HFF-Myc (cell line): Measurements from ENCODE around the gene OPN1MW3.
"Not testable (repeated sequence)": the region's sequence is repeated elsewhere in the genome, so short reads cannot be mapped to it uniquely, and the experiment has no call there.

Experiments
- DNase-seq: peaks from one replicate; pipeline ENCODE4 v3.0.0-alpha.2; 2011; ENCODE audit warnings: low read depth; ENCODE audit errors: extremely low read depth
- H3K4me3 ChIP-seq: replicated peaks from 2 replicates; pipeline ENCODE4 v1.5.1; 2011; ENCODE audit warnings: low read depth, mild to moderate bottlenecking, control low read depth, low read length

Gene OPN1MW3

DNA sequence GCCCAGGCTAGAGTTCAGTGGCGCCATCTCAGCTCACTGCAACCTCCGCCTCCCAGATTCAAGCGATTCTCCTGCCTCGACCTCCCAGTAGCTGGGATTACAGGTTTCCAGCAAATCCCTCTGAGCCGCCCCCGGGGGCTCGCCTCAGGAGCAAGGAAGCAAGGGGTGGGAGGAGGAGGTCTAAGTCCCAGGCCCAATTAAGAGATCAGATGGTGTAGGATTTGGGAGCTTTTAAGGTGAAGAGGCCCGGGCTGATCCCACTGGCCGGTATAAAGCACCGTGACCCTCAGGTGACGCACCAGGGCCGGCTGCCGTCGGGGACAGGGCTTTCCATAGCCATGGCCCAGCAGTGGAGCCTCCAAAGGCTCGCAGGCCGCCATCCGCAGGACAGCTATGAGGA is at the start of gene OPN1MW3:
Gene OPN1MW3, plus strand, starts transcription at position 301 of the 400 bp plus-strand sequence. Its CDS starts 38 bp downstream, at position 339.
- not testable (repeated sequence) for H3K4me3 ChIP-seq, DNase-seq

DNA sequence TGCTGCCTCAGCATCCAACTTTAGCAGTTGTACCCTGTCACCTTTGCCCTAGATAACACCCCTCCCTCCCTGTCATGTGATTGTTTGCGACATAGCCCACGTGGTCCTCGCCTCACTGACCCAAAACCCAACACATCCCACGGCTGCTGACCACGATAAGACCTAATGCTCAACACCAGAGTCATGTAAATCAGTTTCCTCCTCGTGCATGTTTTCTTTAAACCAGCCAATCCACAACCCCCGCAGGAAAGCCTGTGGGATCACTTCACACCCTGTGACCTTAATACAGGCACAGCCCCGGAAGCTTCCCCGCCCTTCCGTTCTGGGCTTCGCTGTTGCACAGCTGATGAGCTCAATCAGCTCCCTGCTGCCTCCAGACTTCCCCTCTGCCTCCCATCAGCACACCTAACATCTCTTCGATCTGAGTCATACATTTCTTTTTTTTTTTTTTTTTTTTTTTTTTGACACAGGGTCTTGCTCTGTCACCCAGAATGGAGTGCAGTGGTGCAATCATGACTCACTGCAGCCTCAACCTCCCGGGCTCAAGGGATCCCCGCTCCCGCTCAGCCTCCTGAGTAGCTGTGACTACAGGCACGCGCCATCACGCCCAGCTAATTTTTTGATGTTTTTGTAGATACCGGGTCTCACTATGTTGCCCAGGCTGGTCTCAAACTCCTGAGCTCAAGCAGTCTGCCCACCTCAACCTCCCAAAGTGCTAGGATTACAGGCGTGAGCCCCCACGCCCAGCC is 47.5 kb upstream of the OPN1MW3 start:
- not testable (repeated sequence) for DNase-seq, H3K4me3 ChIP-seq

DNA sequence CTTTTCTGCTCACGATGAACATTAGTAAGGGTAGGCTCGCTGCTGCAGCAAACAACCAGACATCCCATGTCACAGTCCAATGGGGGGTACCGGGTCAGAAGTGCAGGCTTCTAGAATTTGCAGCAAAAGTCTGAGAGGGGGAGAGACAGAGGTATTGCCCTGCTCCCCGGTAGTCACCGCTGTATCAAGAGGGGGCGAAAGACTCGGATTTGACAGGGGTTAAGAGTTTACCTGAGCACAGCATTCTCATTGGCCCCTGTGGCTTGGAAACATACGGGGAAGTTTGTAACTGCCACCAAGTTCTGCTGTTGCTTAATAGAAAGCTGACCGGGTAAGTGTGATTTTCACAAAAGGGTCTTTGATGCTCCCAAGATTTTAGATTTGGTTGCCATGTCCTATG is 46.3 kb upstream of the OPN1MW3 start:
- not testable (repeated sequence) for DNase-seq, H3K4me3 ChIP-seq

DNA sequence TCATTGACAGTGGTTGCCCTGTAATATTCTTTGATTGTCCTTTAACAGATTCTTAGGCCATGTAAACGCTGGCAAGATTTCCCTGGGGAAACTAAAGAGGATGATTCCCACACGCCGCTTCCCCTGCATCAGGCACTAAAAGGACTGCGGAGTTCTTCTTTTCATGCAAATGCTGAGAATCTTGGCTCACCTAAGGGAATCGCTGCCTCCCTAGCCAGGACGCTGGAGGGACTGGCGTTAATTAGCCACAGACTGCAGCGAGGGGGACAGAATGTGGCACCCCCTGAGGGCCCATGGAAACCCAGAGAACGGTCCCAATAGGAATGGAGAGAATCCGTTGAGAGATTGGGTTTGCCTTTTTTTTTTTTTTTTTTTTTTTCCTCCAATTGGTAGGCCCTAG is 45.9 kb upstream of the OPN1MW3 start:
- H3K4me3 ChIP-seq, DNase-seq: not testable (repeated sequence)

DNA sequence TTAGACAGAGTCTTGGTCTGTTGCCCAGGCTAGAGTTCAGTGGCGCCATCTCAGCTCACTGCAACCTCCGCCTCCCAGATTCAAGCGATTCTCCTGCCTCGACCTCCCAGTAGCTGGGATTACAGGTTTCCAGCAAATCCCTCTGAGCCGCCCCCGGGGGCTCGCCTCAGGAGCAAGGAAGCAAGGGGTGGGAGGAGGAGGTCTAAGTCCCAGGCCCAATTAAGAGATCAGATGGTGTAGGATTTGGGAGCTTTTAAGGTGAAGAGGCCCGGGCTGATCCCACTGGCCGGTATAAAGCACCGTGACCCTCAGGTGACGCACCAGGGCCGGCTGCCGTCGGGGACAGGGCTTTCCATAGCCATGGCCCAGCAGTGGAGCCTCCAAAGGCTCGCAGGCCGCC is 37.9 kb upstream of the OPN1MW3 start, which contains the start of gene OPN1MW2:
Gene OPN1MW2, plus strand, starts transcription at position 301 of the 400 bp plus-strand sequence. Its CDS starts 60 bp downstream, at position 361.
- H3K4me3 ChIP-seq, DNase-seq: not testable (repeated sequence)

DNA sequence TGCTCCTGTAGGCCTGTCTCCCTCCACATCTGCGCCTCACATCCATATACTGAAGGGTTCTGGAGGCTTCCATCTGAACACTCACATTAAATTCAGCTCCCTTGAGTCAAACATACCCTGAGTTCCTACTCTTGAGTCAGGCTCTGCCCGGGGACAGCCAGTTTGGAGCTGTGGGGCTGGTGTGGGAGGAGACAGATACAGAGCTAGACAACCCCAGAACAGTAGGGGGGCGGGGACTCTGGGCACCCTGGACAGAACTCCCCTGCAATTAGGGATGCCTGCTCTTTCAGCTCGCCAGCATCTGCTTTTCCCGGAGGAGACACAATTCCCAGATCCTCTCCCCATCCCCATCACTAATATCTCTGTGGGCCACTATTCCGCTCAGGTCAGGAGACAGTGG is 32.1 kb upstream of the OPN1MW3 start:
- not testable (repeated sequence) for H3K4me3 ChIP-seq, DNase-seq

DNA sequence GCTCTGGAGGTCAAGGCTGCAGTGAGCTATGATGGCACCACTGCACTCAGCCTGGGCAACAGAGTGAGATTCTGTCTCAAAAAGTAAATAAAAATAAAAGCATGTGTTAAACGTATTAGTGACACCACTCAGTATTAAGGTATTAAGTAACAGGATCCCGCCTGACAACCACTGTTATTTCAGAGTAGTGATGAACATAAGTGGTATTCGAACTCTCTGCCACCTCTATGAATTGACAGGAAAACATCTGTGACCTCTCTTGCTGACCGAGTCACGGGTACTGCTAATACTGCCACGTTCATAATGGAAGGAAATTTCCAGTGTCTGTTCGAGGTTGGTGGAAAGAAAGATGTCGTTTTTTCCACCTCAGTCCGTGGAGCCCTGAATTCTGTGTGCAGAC is 30.7 kb upstream of the OPN1MW3 start:
- DNase-seq, H3K4me3 ChIP-seq: not testable (repeated sequence)

DNA sequence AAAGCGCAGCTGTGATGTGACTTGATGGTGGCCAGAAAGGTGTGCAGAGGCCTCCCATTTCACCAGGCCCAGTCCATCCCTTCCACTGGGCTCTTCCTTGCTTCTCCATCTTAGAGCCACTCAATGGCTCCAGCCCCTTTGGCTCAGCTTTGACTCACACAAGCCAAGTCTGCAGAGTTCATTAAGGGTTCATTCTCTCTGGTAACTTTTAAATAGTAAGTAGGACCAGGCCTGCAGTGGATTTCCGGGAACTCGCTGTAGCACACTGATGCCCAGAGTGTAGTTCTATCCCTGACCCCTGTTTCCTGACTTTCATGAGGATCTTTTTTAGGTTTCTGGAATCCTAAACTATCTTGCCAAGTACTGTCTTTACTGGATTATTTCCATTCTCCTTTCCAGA is 25.9 kb upstream of the OPN1MW3 start:
- not testable (repeated sequence) for DNase-seq, H3K4me3 ChIP-seq

DNA sequence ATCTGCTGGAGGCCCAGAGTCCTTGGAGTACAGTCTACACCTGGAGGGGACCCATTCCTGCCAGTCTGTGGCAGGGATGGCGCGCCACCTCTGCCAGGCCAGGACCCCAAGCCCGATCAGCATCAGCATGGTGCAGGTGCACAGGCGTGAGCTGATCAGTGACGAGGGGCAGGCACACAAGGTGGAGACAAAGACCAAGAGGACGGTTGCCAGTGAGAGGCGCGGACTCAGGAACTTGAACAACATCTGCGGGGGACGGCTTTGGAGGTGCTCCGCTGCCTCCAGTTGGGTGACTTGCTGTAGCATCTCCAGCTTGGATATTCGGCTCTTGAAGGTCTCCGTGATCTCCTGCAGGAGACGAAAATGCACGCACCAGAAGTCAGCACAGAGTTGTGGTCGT is 23.8 kb upstream of the OPN1MW3 start:
- not testable (repeated sequence) for DNase-seq

DNA sequence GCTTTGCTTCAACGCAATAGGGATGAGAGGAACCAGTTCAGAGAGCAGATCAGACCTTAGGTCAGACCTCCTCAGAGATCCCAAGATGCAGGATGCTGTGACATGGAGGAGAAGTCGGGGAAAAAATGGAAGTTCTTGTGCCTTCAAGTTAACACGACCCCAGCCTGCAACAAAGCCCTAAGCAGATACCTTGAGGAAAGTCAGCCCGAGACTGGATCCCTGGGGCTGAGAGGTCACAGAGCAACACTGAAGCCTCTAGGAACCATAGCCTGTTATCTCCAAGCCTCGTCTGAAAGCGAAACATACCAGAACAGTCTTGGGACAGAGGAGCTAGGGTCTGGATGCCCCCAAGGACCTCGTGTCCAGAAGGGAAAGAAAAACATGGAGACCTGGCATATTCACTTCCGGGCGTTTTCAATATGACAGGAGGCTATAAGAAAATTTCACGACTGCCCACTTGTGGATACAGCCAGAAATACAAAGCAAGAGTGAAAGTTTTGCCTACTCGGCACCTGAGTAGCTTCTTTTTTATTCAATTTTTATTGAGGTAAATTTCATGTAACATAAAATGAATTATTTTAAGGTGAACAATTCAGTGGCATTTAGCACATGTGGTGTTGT is 18.3 kb upstream of the OPN1MW3 start:
- DNase-seq: not testable (repeated sequence)

More for the DNA sequence above, 23.8 kb upstream of the OPN1MW3 start:
- not testable (repeated sequence) for H3K4me3 ChIP-seq

DNA sequence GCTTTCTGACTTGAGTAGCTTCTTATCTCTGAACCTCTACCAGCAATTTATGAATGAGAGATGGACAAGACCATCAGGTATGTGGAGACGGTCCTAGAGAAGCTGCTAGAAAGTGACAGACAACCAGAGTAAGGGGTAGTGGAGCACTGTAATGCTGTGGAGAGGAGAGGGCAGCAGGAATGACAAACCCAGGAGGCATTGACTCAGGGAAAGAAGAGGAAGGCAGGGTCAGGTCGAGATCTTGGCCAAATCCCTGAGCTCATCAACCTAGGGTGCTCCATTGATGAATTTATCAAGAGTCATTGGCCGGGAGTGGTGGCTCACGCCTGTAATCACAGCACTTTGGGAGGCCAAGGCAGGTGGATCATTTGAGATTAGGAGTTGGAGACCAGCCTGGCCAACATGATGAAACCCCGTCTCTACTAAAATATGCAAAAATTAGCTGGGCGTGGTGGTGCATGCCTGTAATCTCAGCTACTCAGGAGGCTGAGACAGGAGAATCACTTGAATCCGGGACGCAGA is 17.3 kb upstream of the OPN1MW3 start:
- DNase-seq: not testable (repeated sequence)

More for the DNA sequence above, 18.3 kb upstream of the OPN1MW3 start:
- not testable (repeated sequence) for H3K4me3 ChIP-seq

DNA sequence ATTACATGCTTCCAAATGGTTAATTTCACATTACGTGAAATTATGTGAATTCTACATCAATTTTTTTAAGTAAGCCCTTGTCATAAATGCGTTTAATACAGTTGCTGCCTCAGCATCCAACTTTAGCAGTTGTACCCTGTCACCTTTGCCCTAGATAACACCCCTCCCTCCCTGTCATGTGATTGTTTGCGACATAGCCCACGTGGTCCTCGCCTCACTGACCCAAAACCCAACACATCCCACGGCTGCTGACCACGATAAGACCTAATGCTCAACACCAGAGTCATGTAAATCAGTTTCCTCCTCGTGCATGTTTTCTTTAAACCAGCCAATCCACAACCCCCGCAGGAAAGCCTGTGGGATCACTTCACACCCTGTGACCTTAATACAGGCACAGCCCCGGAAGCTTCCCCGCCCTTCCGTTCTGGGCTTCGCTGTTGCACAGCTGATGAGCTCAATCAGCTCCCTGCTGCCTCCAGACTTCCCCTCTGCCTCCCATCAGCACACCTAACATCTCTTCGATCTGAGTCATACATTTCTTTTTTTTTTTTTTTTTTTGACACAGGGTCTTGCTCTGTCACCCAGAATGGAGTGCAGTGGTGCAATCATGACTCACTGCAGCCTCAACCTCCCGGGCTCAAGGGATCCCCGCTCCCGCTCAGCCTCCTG is 9.9 kb upstream of the OPN1MW3 start:
- not testable (repeated sequence) for DNase-seq, H3K4me3 ChIP-seq

More for the DNA sequence above, 17.3 kb upstream of the OPN1MW3 start:
- not testable (repeated sequence) for H3K4me3 ChIP-seq

DNA sequence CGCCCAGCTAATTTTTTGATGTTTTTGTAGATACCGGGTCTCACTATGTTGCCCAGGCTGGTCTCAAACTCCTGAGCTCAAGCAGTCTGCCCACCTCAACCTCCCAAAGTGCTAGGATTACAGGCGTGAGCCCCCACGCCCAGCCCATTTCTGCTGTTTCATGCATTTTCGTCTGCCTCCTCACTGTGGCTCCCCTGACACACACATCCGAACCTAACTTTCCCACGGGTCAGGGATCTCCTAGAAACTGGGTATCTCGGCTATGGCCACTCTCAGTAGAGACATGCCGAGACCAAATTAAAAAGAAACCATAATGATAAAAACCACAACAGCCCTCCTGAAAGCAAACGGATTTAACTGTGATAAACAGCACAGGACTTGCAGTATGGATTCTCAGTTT is 9.3 kb upstream of the OPN1MW3 start:
- DNase-seq, H3K4me3 ChIP-seq: not testable (repeated sequence)

DNA sequence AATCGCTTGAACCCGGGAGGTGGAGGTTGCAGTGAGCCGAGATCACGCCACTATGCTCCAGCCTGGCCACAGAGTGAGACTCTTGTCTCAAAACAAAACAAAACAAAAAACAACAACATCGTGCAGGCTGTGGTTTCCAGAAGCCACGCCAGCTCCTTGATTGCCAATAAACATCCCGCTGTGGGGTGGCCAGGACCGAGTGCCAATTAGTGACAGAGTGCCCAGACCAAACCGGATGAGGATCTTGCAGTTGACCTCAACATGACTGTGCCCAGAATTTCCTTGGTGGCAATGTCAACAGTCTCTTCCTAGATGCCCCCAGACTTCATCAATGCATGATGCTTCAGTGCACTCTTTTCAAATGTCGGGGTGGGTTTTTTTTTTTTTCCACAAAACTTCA is 1.3 kb downstream of the OPN1MW3 start:
- not testable (repeated sequence) for DNase-seq, H3K4me3 ChIP-seq

DNA sequence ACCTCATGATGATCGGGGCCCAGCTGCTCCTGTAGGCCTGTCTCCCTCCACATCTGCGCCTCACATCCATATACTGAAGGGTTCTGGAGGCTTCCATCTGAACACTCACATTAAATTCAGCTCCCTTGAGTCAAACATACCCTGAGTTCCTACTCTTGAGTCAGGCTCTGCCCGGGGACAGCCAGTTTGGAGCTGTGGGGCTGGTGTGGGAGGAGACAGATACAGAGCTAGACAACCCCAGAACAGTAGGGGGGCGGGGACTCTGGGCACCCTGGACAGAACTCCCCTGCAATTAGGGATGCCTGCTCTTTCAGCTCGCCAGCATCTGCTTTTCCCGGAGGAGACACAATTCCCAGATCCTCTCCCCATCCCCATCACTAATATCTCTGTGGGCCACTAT is 5.7 kb downstream of the OPN1MW3 start:
- DNase-seq, H3K4me3 ChIP-seq: not testable (repeated sequence)

DNA sequence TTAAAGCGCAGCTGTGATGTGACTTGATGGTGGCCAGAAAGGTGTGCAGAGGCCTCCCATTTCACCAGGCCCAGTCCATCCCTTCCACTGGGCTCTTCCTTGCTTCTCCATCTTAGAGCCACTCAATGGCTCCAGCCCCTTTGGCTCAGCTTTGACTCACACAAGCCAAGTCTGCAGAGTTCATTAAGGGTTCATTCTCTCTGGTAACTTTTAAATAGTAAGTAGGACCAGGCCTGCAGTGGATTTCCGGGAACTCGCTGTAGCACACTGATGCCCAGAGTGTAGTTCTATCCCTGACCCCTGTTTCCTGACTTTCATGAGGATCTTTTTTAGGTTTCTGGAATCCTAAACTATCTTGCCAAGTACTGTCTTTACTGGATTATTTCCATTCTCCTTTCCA is 11.9 kb downstream of the OPN1MW3 start:
- not testable (repeated sequence) for H3K4me3 ChIP-seq, DNase-seq

DNA sequence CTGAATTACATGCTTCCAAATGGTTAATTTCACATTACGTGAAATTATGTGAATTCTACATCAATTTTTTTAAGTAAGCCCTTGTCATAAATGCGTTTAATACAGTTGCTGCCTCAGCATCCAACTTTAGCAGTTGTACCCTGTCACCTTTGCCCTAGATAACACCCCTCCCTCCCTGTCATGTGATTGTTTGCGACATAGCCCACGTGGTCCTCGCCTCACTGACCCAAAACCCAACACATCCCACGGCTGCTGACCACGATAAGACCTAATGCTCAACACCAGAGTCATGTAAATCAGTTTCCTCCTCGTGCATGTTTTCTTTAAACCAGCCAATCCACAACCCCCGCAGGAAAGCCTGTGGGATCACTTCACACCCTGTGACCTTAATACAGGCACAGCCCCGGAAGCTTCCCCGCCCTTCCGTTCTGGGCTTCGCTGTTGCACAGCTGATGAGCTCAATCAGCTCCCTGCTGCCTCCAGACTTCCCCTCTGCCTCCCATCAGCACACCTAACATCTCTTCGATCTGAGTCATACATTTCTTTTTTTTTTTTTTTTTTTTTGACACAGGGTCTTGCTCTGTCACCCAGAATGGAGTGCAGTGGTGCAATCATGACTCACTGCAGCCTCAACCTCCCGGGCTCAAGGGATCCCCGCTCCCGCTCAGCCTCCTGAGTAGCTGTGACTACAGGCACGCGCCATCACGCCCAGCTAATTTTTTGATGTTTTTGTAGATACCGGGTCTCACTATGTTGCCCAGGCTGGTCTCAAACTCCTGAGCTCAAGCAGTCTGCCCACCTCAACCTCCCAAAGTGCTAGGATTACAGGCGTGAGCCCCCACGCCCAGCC is 27.3 kb downstream of the OPN1MW3 start:
- not testable (repeated sequence) for H3K4me3 ChIP-seq, DNase-seq

DNA sequence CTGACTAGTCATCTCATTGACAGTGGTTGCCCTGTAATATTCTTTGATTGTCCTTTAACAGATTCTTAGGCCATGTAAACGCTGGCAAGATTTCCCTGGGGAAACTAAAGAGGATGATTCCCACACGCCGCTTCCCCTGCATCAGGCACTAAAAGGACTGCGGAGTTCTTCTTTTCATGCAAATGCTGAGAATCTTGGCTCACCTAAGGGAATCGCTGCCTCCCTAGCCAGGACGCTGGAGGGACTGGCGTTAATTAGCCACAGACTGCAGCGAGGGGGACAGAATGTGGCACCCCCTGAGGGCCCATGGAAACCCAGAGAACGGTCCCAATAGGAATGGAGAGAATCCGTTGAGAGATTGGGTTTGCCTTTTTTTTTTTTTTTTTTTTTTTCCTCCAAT is 29.0 kb downstream of the OPN1MW3 start:
- not testable (repeated sequence) for DNase-seq, H3K4me3 ChIP-seq
